GM18508 (cell line): ENCODE data around the gene SLC1A7.

Source experiments
- ATAC-seq: cut with Tn5 transposase; IDR thresholded peaks from one replicate; pipeline ENCODE4 v1.9.1; 2021; ENCODE audit warnings: moderate number of reproducible peaks; ENCODE audit not compliant: insufficient read depth, unreplicated experiment

Gene SLC1A7

GRCh38 chr1:53117836-53118235, 24.6 kb downstream of the SLC1A7 start:
- no peak for ATAC-seq

GRCh38 chr1:53116933-53117600, 25.4 kb downstream of the SLC1A7 start:
- no peak for ATAC-seq

GRCh38 chr1:53116307-53116810, 26.1 kb downstream of the SLC1A7 start:
- ATAC-seq = no peak

GRCh38 chr1:53115403-53116306, 26.8 kb downstream of the SLC1A7 start:
- no peak for ATAC-seq

GRCh38 chr1:53114581-53115400, 27.6 kb downstream of the SLC1A7 start:
- no peak for ATAC-seq

GRCh38 chr1:53114090-53114489, 28.3 kb downstream of the SLC1A7 start:
- ATAC-seq = no peak

GRCh38 chr1:53112861-53113260, 29.6 kb downstream of the SLC1A7 start:
- ATAC-seq = no peak

GRCh38 chr1:53112271-53112774, 30.1 kb downstream of the SLC1A7 start:
- no peak for ATAC-seq

- ATAC-seq = no peak
These were observed 30.7 kb downstream of the SLC1A7 start for GRCh38 chr1:53111693-53112092.

- no peak for ATAC-seq
These were observed 31.3 kb downstream of the SLC1A7 start for GRCh38 chr1:53111073-53111556.

GRCh38 chr1:53110370-53111072, 31.9 kb downstream of the SLC1A7 start:
- ATAC-seq = no peak

- ATAC-seq = no peak
These were observed 33.5 kb downstream of the SLC1A7 start for GRCh38 chr1:53108646-53109580.

- ATAC-seq = no peak
These were observed 34.7 kb downstream of the SLC1A7 start for GRCh38 chr1:53107570-53108322.

GRCh38 chr1:53107090-53107489, 35.3 kb downstream of the SLC1A7 start:
- no peak for ATAC-seq

- ATAC-seq = no peak
These were observed 38.0 kb downstream of the SLC1A7 start for GRCh38 chr1:53104289-53104913.

- ATAC-seq = no peak
These were observed 47.9 kb downstream of the SLC1A7 start for GRCh38 chr1:53094533-53094919.

GRCh38 chr1:53093778-53094532, 48.5 kb downstream of the SLC1A7 start:
- ATAC-seq = no peak
